Head of caudate nucleus (tissue), 42 donors: ENCODE data around the gene CD80.
"Not testable (repeated sequence)": the region's sequence is repeated elsewhere in the genome, so short reads cannot be mapped to it uniquely, and the experiment has no call there.

Experiments
- DNase-seq, 42 donors: peaks; one replicate each; pipeline versions ENCODE4 v3.0.0 to v3.0.0-alpha.2; 2020 to 2021; ENCODE audit warnings: mixed read lengths in 7 of 42
- intact Hi-C: fragments of 100-400 bp; cut with DNase I; formaldehyde crosslinking; loops from one replicate; pipeline ENCODE4 v1.15.0; 2022

Gene CD80

GRCh38 chr3:119553823-119554415 is 5.5 kb downstream of the CD80 start:
- DNase-seq, result no peak
- intact Hi-C loops, result no loop called here

- DNase-seq, intact Hi-C loops: not testable (repeated sequence)
Observed at GRCh38 chr3:119552928-119553327, 6.5 kb downstream of the CD80 start.

GRCh38 chr3:119551598-119551997 is 7.8 kb downstream of the CD80 start:
- no peak for DNase-seq
- intact Hi-C loops, result no loop called here

GRCh38 chr3:119550192-119550910 is 9.1 kb downstream of the CD80 start:
- intact Hi-C loops, result no loop called here
- no peak for DNase-seq

GRCh38 chr3:119548341-119548740 is 11.1 kb downstream of the CD80 start:
- no peak for DNase-seq
- intact Hi-C loops, result no loop called here

GRCh38 chr3:119547227-119547626 is 12.2 kb downstream of the CD80 start:
- DNase-seq, result no peak
- intact Hi-C loops, result no loop called here

- no peak for DNase-seq
- intact Hi-C loops, result no loop called here
Observed at GRCh38 chr3:119543147-119543546, 16.3 kb downstream of the CD80 start.

- no peak for DNase-seq
- intact Hi-C loops, result no loop called here
Observed at GRCh38 chr3:119542168-119542767, 17.1 kb downstream of the CD80 start.

- DNase-seq, result no peak
- intact Hi-C loops, result no loop called here
Observed at GRCh38 chr3:119541547-119541946, 17.9 kb downstream of the CD80 start.

- intact Hi-C loops, result no loop called here
- no peak for DNase-seq
Observed at GRCh38 chr3:119538772-119539171, 20.6 kb downstream of the CD80 start.

- intact Hi-C loops, result no loop called here
- no peak for DNase-seq
Observed at GRCh38 chr3:119536757-119537156, 22.7 kb downstream of the CD80 start.

- intact Hi-C loops, result no loop called here
- no peak for DNase-seq
Observed at GRCh38 chr3:119534296-119534695, 25.1 kb downstream of the CD80 start.

GRCh38 chr3:119531151-119531550 is 28.3 kb downstream of the CD80 start:
- intact Hi-C loops, result no loop called here
- DNase-seq, result no peak

GRCh38 chr3:119530456-119530855 is 29.0 kb downstream of the CD80 start:
- DNase-seq, result no peak
- intact Hi-C loops, result no loop called here

GRCh38 chr3:119529883-119530282 is 29.5 kb downstream of the CD80 start:
- no peak for DNase-seq
- intact Hi-C loops, result no loop called here

- DNase-seq, result no peak
- intact Hi-C loops, result no loop called here
Observed at GRCh38 chr3:119527714-119528113, 31.7 kb downstream of the CD80 start.

- intact Hi-C loops, result no loop called here
- no peak for DNase-seq
Observed at GRCh38 chr3:119524931-119525662, 34.3 kb downstream of the CD80 start.

GRCh38 chr3:119518026-119518425 is 41.4 kb downstream of the CD80 start:
- DNase-seq, result no peak
- intact Hi-C loops, result no loop called here

- no peak for DNase-seq
- intact Hi-C loops, result no loop called here
Observed at GRCh38 chr3:119517112-119517511, 42.3 kb downstream of the CD80 start.

- no peak for DNase-seq
- intact Hi-C loops, result no loop called here
Observed at GRCh38 chr3:119514637-119515036, 44.8 kb downstream of the CD80 start.
